Cardiac fibroblast (primary cell): ENCODE data around the gene HINFP.

ENCODE experiments used
- DNase-seq, 2 donors: peaks; one replicate each; pipeline versions ENCODE4 v3.0.0 to v3.0.0-alpha.2; 2010; ENCODE audit warnings: low read depth in 2 of 2
- H3K4me3 ChIP-seq, 2 donors: replicated peaks in 1 of 2; 1 replicate in 1 of 2; 2 replicates in 1 of 2; pipeline ENCODE4 v1.5.1; 2011; ENCODE audit warnings: low read depth in 2 of 2, low read length in 2 of 2, mild to moderate bottlenecking in 2 of 2, moderate library complexity in 1 of 2
- CTCF ChIP-seq: IDR thresholded peaks from one replicate; pipeline ENCODE4 v1.5.1; 2011; ENCODE audit warnings: low read depth, mild to moderate bottlenecking, low read length, inconsistent platforms

The HINFP gene

GRCh38 chr11:119154178-119154577 is 32.8 kb downstream of the HINFP start:
- TF ChIP-seq CTCF, result no peak
- DNase-seq, result no peak
- H3K4me3 ChIP-seq, result no peak overlapping the region

GRCh38 chr11:119155733-119156492 is 34.5 kb downstream of the HINFP start:
- no peak for DNase-seq
- TF ChIP-seq CTCF, result no peak
- H3K4me3 ChIP-seq, result no peak overlapping the region

DNA sequence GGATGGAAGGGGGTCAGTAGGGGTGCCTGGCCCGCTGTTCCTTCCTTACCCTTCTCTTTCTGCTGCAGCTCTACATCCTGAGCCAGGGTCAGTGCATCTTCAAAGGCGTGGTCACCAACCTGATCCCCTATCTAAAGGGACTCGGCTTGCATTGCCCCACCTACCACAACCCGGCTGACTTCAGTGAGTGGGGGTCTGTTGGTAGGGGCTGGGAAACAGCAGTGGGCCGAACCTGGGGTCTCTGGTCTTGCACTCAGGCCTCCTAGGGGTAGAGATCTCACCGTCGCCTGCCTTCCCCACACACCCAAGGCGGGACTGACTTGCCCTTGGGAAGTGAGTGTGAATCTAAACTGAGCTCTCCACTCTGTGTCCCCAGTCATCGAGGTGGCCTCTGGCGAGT is 35.1 kb downstream of the HINFP start:
- no peak for DNase-seq
- H3K4me3 ChIP-seq, result no peak overlapping the region
- TF ChIP-seq CTCF, result no peak

- H3K4me3 ChIP-seq, result no peak overlapping the region
- no peak for DNase-seq
- TF ChIP-seq CTCF, result no peak
Measured at GRCh38 chr11:119157063-119157462, 35.7 kb downstream of the HINFP start.

DNA sequence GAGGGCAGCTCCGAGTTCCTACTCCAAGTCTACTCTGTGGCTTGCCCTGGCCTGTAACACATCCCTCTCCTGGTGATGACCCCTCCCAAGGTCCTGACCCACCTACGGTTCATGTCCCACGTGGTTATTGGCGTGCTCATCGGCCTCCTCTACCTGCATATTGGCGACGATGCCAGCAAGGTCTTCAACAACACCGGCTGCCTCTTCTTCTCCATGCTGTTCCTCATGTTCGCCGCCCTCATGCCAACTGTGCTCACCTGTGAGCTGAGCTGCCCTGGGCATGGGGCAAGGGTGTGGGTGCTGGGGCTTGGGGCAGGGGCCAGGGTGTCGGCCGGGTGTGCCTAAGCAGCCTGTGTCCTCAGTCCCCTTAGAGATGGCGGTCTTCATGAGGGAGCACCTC is 37.1 kb downstream of the HINFP start:
- no peak for TF ChIP-seq CTCF
- no peak for DNase-seq

GRCh38 chr11:119160151-119160550 is 38.8 kb downstream of the HINFP start:
- TF ChIP-seq CTCF, result no peak
- no peak overlapping the region for H3K4me3 ChIP-seq
- DNase-seq, result no peak

More for the DNA sequence above, 37.1 kb downstream of the HINFP start:
- H3K4me3 ChIP-seq, result no peak overlapping the region

- TF ChIP-seq CTCF, result no peak
- H3K4me3 ChIP-seq, result no peak overlapping the region
- DNase-seq, result no peak
Measured at GRCh38 chr11:119161871-119162270, 40.5 kb downstream of the HINFP start.
